H1 (cell line): ENCODE data around the gene PAFAH1B1. TPM values are rescaled to one million over a fixed set of nuclear protein-coding genes. Genes with fewer than 3 reads are reported as not detected.

Source experiments
- CBX5 ChIP-seq: fragments of 300-800, 300-1000 bp; sonication (generic); IDR thresholded peaks from 2 replicates; pipeline ENCODE4 v1.7.1; 2016; ENCODE audit warnings: antibody characterized with exemption, low read length, low read depth
- SIX5 ChIP-seq: IDR thresholded peaks from 2 replicates; pipeline ENCODE4 v1.6.1; 2011; ENCODE audit warnings: mild to moderate bottlenecking, low read depth, low read length
- TAF1 ChIP-seq: IDR thresholded peaks from 2 replicates; pipeline ENCODE4 v1.6.1; 2011; ENCODE audit warnings: mild to moderate bottlenecking, low read depth, low read length
- polyA plus RNA-seq, 7 experiments: library from polyadenylated mRNA; depleted of rRNA in 3 of 7; stranded (reverse) in 5 of 7; unstranded in 2 of 7; fragments of >200 nt in 5 of 7; fragments of 200-250 nt in 2 of 7; gene quantifications; 1 replicate in 5 of 7; 2 replicates in 1 of 7; 4 replicates in 1 of 7; pipeline versions ENCODE4 v1.2.1 to v1.2.3, GENCODE V29; 2011 to 2013; ENCODE audit warnings: missing spikeins in 2 of 7, mixed read lengths in 2 of 7
- total RNA-seq: library from RNA; stranded (reverse); fragmentation: NEBNext Ultra II Directional; extraction: Animal tissue kit (Norgen Biotek cat#: 25700); gene quantifications from 2 replicates; pipeline ENCODE4 v1.2.1, GENCODE V29; 2021

Gene PAFAH1B1
- total and polyA plus RNA-seq, 2 of the 8 experiments (the other 6 are each of a cell fraction or from before 2014, with no cell fraction given), result 42.0 to 152 TPM

DNA sequence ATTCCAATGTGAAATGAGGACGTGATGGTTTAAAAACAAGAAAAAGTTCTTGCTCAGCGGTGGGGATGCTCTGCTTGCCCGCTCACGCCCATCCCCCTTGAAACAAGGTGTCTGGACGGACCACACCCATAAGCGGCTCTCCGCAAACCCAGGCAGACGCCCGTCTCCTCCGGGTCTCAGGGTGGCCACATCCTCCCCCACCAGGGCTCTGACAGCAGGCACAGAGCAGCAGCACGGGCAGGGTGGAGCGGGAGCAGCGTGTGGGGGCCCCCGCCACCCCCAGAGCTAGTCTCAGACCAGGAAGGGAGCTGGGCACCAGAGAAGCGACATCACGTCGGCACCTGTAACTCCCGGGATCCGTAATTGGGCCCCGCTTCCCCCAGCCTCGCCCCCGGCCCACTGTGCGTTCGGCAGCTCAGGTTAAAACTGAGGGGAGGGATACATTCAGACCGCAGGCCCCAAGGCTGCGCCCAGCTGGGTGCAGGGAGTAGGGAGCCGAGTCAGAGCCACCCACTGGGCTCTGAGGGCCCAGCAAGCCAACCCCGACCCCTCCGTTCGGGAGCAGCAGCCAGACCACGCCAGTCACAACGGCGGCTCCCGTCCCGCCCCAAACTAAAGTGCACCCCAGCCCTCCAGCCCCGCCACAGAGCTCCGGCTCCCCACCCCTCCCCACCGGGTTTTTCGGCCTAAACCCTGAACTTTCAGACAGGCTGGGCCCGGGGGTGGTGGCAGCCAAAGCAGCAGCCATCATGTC is 96.1 kb downstream of the PAFAH1B1 start (continued):
- TF ChIP-seq CBX5 (no peak), SIX5 (no peak), TAF1 (no peak)
